Ishikawa (cell line): ENCODE results near the gene SCN3B.

Source experiments
- CEBPB ChIP-seq: IDR thresholded peaks from 2 replicates; pipeline ENCODE4 v1.6.1; 2012
- CREB1 ChIP-seq: IDR thresholded peaks from 2 replicates; pipeline ENCODE4 v1.6.1; 2012; ENCODE audit warnings: low read depth
- EGR1 ChIP-seq: IDR thresholded peaks from 2 replicates; pipeline ENCODE4 v1.6.1; 2012
- EP300 ChIP-seq: IDR thresholded peaks from 2 replicates; pipeline ENCODE4 v1.6.1; 2012; ENCODE audit warnings: borderline replicate concordance
- FOXM1 ChIP-seq: IDR thresholded peaks from 2 replicates; pipeline ENCODE4 v1.6.1; 2012; ENCODE audit warnings: low read depth, borderline replicate concordance
- NFIC ChIP-seq: IDR thresholded peaks from 2 replicates; pipeline ENCODE4 v1.6.1; 2012
- RAD21 ChIP-seq: IDR thresholded peaks from 2 replicates; pipeline ENCODE4 v1.6.1; 2012; ENCODE audit warnings: low read depth
- TAF1 ChIP-seq: IDR thresholded peaks from 2 replicates; pipeline ENCODE4 v1.6.1; 2012; ENCODE audit warnings: low read depth, mild to moderate bottlenecking
- TCF12 ChIP-seq: IDR thresholded peaks from 2 replicates; pipeline ENCODE4 v1.6.1; 2012; ENCODE audit warnings: low read depth
- TEAD4 ChIP-seq: IDR thresholded peaks from 2 replicates; pipeline ENCODE4 v1.6.1; 2012
- YY1 ChIP-seq: IDR thresholded peaks from 2 replicates; pipeline ENCODE4 v1.6.1; 2012; ENCODE audit warnings: low read depth
- ZBTB7A ChIP-seq: IDR thresholded peaks from 2 replicates; pipeline ENCODE4 v1.6.1; 2012; ENCODE audit warnings: low read depth
- TF ChIP-seq, protein P1 (sequence below): IDR thresholded peaks from 2 replicates; pipeline ENCODE4 v1.6.1; 2012; ENCODE audit warnings: low read depth, mild to moderate bottlenecking
- TF ChIP-seq, protein P2 (sequence below): IDR thresholded peaks from 2 replicates; pipeline ENCODE4 v1.6.1; 2012
- TF ChIP-seq, protein P3 (sequence below): IDR thresholded peaks from 2 replicates; pipeline ENCODE4 v1.6.1; 2012

The SCN3B gene

DNA sequence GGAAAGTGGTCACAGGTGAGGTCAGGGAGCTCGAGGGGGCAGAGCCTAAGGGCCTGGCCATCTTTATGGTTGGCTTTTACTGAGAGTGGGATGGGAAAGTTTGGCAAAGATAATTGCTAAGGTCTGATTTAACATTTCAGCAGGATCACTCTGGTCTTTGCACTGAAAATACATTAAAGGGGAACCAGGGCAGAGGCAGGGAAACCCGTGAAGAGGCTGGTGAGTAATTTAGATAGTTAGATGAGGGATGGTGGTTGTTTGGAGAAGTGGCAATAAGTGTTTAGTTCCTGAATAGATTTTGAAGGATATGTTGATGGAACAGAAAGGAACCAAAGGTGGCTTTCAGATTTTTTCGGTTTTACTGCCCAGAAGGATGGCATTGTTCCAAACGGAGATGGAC lies 50.8 kb downstream of the SCN3B start:
- TF ChIP-seq, protein P1, sequence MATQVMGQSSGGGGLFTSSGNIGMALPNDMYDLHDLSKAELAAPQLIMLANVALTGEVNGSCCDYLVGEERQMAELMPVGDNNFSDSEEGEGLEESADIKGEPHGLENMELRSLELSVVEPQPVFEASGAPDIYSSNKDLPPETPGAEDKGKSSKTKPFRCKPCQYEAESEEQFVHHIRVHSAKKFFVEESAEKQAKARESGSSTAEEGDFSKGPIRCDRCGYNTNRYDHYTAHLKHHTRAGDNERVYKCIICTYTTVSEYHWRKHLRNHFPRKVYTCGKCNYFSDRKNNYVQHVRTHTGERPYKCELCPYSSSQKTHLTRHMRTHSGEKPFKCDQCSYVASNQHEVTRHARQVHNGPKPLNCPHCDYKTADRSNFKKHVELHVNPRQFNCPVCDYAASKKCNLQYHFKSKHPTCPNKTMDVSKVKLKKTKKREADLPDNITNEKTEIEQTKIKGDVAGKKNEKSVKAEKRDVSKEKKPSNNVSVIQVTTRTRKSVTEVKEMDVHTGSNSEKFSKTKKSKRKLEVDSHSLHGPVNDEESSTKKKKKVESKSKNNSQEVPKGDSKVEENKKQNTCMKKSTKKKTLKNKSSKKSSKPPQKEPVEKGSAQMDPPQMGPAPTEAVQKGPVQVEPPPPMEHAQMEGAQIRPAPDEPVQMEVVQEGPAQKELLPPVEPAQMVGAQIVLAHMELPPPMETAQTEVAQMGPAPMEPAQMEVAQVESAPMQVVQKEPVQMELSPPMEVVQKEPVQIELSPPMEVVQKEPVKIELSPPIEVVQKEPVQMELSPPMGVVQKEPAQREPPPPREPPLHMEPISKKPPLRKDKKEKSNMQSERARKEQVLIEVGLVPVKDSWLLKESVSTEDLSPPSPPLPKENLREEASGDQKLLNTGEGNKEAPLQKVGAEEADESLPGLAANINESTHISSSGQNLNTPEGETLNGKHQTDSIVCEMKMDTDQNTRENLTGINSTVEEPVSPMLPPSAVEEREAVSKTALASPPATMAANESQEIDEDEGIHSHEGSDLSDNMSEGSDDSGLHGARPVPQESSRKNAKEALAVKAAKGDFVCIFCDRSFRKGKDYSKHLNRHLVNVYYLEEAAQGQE = no peak
- TF ChIP-seq TEAD4 (no peak), EGR1 (no peak), FOXM1 (no peak), YY1 (no peak), TAF1 (no peak), NFIC (no peak), ZBTB7A (no peak), CREB1 (no peak), RAD21 (no peak), EP300 (no peak), CEBPB (no peak), TCF12 (no peak)
- TF ChIP-seq, protein P2, sequence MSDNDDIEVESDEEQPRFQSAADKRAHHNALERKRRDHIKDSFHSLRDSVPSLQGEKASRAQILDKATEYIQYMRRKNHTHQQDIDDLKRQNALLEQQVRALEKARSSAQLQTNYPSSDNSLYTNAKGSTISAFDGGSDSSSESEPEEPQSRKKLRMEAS = no peak
- TF ChIP-seq, protein P3, sequence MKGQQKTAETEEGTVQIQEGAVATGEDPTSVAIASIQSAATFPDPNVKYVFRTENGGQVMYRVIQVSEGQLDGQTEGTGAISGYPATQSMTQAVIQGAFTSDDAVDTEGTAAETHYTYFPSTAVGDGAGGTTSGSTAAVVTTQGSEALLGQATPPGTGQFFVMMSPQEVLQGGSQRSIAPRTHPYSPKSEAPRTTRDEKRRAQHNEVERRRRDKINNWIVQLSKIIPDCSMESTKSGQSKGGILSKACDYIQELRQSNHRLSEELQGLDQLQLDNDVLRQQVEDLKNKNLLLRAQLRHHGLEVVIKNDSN = no peak

DNA sequence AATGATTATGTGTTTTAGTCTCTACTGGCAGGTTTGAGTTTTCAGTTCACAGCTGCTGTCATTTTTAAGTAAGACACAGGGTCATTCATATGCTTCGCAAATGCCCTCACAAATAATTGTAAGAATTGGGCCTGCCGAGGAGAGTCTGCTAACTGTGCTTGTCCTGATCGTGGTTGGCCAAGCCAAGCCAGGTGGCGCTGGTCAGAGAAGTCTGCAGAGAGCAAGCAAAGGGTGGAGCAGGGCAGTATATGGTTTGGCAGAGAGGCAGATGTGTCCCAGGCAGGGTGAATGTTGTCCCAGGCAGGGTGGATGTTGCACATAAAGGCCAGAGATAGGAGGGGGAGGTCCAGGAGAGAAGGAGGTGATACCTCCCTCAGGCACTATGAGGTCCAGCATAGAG lies 52.7 kb downstream of the SCN3B start:
- TF ChIP-seq CREB1 = no peak
- no peak for TF ChIP-seq TAF1
- TF ChIP-seq CEBPB = no peak

DNA sequence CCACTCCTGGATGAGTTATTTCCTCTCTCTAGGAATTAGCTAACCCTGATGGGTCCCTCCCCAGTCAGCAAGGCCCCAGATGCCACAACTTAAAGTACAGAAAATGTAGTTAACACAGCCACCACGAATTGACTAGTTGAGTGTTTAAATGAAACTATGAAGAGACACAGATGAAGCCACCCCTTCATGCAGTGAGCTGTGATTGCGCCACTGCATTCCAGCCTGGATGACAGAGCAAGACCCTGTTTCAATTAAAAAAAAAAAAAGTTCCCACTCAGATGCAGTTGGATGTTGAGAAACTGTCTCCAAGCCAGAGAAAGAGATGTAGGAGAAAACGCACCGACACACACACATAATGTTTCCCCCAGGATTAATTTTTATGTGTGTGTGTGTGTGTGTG lies 53.3 kb downstream of the SCN3B start:
- TF ChIP-seq ZBTB7A = no peak
- TF ChIP-seq, protein P1 = no peak
- TF ChIP-seq, protein P2 = no peak

DNA sequence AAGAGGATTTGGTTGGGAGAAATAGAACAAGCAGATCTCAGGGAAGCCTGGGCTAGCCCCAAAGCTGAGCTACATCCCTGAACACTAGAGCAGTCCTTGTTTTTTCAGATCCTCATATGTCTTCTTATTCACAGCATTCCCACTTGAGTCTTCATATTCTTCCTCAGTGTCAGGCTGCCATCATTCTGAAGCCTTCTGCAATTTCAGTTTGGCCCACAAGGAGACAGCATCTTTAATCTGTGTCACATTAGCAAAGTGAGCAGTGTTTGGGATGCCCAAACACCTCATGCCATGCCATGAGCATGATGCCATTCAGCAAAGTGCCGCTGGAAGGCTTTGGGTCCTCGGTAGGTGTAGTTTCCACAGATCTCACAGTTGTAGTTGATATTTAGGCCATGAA lies 56.6 kb downstream of the SCN3B start:
- TF ChIP-seq ZBTB7A (no peak), RAD21 (no peak), CREB1 (no peak), YY1 (no peak), CEBPB (no peak), TEAD4 (no peak), TCF12 (no peak), NFIC (no peak), EGR1 (no peak), FOXM1 (no peak)
- TF ChIP-seq, protein P3 = no peak
- TF ChIP-seq, protein P1 = no peak

DNA sequence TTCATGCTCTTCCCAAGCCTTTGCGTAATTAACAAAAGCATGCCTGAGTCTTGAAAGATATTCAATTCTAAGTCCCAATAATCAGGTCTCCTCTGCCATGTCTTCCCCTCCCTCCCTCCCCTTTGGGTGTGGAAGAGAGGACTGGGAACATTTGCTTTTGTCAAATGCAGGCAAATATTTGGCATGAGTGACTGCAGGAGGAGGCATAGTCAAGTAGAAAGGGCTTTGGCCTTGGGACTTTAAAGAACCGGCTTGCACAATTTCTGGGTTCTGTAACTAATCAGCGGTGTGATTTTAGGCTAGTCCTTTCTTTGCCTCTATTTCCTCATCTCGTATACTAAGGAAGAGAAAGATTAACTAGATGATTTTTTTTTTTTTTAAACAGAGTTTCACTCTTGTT lies 59.5 kb downstream of the SCN3B start:
- TF ChIP-seq, protein P3 = no peak
- TF ChIP-seq EP300 = no peak
- no peak for TF ChIP-seq FOXM1
- TF ChIP-seq ZBTB7A = no peak
- no peak for TF ChIP-seq NFIC
- TF ChIP-seq TAF1 = no peak
